ENCODE measurements around the gene APBA2.

DNA sequence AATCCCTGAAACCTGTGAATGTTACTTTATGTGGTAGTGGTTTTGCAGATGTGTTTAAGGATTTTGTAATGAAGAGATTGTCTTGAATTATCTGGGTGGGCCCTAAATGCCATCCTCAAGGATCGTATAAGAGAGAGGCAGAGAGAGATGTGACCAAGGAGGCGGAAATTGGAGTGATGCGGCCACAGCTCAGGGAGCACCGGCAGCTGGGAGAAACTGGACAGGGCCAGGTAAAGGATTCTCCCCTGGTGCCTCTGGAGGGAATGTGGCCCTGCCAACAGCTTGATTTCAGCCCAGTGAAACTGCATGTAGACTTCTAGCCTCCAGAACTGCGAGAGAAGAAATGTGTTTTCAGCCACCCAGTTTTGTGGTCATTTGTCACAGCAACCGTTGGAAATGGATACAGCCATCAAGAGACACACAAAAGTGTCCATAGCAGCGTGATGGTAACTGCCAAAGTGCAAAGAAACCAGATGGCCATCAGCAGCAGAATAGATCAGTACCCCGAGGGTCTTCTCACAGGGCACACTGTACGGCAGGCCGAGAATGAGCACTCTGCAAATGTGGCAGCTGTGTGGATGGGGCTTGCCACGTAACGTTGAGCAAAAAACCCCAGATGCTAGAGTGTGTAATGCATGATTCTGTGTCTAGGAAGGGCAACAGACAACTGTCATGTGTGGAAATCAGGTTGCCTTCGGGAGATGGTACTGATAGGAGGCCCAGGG, 12.2 kb downstream of the APBA2 start:
- TF ChIP-seq, protein P1, sequence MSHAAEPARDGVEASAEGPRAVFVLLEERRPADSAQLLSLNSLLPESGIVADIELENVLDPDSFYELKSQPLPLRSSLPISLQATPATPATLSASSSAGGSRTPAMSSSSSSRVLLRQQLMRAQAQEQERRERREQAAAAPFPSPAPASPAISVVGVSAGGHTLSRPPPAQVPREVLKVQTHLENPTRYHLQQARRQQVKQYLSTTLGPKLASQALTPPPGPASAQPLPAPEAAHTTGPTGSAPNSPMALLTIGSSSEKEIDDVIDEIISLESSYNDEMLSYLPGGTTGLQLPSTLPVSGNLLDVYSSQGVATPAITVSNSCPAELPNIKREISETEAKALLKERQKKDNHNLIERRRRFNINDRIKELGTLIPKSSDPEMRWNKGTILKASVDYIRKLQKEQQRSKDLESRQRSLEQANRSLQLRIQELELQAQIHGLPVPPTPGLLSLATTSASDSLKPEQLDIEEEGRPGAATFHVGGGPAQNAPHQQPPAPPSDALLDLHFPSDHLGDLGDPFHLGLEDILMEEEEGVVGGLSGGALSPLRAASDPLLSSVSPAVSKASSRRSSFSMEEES (CRISPR knock-in tag; IDR thresholded peaks at IDR 0.05), result no peak
- TF ChIP-seq HNRNPH1 (optimal IDR thresholded peaks at IDR 0.05; ENCODE audit: low read depth, low read length) (no peak), SMAD9 (CRISPR knock-in tag; IDR thresholded peaks at IDR 0.05) (no peak), CREM (IDR thresholded peaks at IDR 0.05) (no peak), CREM (CRISPR knock-in tag; IDR thresholded peaks at IDR 0.05) (no peak), HMG20A (CRISPR knock-in tag; IDR thresholded peaks at IDR 0.05; ENCODE audit: borderline replicate concordance) (no peak)
- TF ChIP-seq, protein P2, sequence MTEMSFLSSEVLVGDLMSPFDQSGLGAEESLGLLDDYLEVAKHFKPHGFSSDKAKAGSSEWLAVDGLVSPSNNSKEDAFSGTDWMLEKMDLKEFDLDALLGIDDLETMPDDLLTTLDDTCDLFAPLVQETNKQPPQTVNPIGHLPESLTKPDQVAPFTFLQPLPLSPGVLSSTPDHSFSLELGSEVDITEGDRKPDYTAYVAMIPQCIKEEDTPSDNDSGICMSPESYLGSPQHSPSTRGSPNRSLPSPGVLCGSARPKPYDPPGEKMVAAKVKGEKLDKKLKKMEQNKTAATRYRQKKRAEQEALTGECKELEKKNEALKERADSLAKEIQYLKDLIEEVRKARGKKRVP (CRISPR knock-in tag; IDR thresholded peaks at IDR 0.05), result no peak

Measured in HepG2 (cell line).